ENCODE measurements around the gene GRP. TPM values are rescaled to one million over a fixed set of nuclear protein-coding genes. Genes with fewer than 3 reads are reported as not detected.

Gene GRP
- total RNA-seq, 3 donors from 2014 or later (not counting 1 experiment from before 2014, with no cell fraction given): not detected

DNA sequence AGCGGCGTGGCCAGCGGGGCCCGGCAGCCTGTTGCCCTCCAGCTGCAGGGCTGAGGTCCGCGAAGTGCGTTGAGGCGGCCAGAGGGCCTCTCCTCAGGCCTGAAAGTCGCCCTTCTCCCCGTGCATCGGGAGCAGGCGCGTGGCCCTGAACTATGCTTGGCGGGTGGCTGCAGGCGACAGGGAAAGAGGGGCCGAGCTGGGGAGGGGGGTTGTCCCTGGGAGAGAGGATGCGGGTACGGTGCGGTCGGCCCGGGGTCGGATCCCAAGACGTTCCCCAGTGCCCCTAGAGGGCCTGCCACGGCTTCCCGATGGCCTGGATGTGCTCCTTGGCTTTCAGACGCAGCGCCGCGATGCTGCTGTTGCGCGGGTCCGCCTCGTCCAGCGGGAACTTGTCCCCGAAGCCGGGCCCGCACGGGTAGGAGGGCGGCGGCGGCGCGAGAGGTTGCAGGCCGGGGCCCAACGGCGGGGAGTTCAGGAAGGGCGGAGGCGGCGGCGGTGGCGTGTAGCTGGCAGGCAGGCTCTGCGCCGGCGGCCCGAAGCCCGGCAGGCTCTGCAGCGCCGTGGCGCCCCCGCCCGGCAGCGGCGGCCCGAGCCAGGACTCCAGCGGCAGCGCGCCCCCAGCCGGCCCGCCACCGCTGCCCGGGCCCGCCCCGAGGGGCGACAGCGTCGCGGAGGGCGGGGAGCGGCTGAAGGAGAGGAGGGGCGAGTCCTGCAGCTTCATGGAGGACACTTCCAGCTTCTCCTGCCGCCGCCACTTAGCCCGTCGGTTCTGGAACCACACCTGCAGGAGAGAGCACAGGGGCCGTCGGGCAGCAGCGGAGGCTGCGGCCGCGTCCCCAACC is 49.0 kb downstream of the GRP start:
- H3K4me3 ChIP-seq (ENCODE audit: low read length): no peak overlapping the region
- H3K4me1 ChIP-seq (ENCODE audit: control insufficient read depth, insufficient read depth, low read length): peaks cover 22% of the 10 kb centered on the region
- no peak overlapping the region for H3K27ac ChIP-seq (ENCODE audit: low read length)
- TF ChIP-seq CTCF (IDR thresholded peaks at IDR 0.05): no peak
- ATAC-seq: peak in 2 of 3 donors; percentile 19 to 61
- H3K27me3 Mint-ChIP-seq (ENCODE audit: low read depth in 2 of 2): peaks cover 59 to 64% of the 10 kb centered on the region in 2 donors
- H3K36me3 ChIP-seq (ENCODE audit: control insufficient read depth, insufficient read depth, low read length): no peaks in the 10 kb centered on the region
- H3K36me3 Mint-ChIP-seq: no peaks in the 10 kb centered on the region
- DNase-seq: peak in 1 of 2 donors; percentile 24
- peaks cover 6 to 18% of the 10 kb centered on the region in 2 donors for H3K4me1 Mint-ChIP-seq
- no peak overlapping the region for H3K27ac Mint-ChIP-seq
- intact Hi-C loops (cut with micrococcal nuclease): no loop called here
- no peaks in the 10 kb centered on the region for H3K9me3 ChIP-seq (ENCODE audit: control insufficient read depth, insufficient read depth, low read length)
- peaks cover 71% of the 10 kb centered on the region for H3K27me3 ChIP-seq (ENCODE audit: control insufficient read depth, insufficient read depth, low read length)
- H3K4me3 Mint-ChIP-seq: no peak overlapping the region
- WGBS (ENCODE audit: insufficient coverage): 3% methylated on average over 90 of the region's 90 CpGs
- H3K9me3 Mint-ChIP-seq: no peaks in the 10 kb centered on the region

- H3K9me3 Mint-ChIP-seq: no peaks in the 10 kb centered on the region
- Histone ChIP-seq H3K9me3 (ENCODE audit: control insufficient read depth, insufficient read depth, low read length) (no peaks in the 10 kb centered on the region), H3K4me1 (ENCODE audit: control insufficient read depth, insufficient read depth, low read length) (peaks cover 22% of the 10 kb centered on the region), H3K27ac (ENCODE audit: low read length) (no peak overlapping the region), H3K4me3 (ENCODE audit: low read length) (no peak overlapping the region), H3K36me3 (ENCODE audit: control insufficient read depth, insufficient read depth, low read length) (no peaks in the 10 kb centered on the region), H3K27me3 (ENCODE audit: control insufficient read depth, insufficient read depth, low read length) (peaks cover 71% of the 10 kb centered on the region)
- H3K4me3 Mint-ChIP-seq: peak overlapping the region; percentile 38
- H3K36me3 Mint-ChIP-seq: no peaks in the 10 kb centered on the region
- WGBS (ENCODE audit: insufficient coverage): 9% methylated on average over 17 of the region's 17 CpGs
- peaks cover 63 to 67% of the 10 kb centered on the region in 2 donors for H3K27me3 Mint-ChIP-seq (ENCODE audit: low read depth in 2 of 2)
- intact Hi-C loops (cut with micrococcal nuclease): no loop called here
- H3K27ac Mint-ChIP-seq: no peak overlapping the region
- DNase-seq (no peak), ATAC-seq (no peak)
- no peak for TF ChIP-seq CTCF (IDR thresholded peaks at IDR 0.05)
- peaks cover 6 to 21% of the 10 kb centered on the region in 2 donors for H3K4me1 Mint-ChIP-seq
Measured at GRCh38 chr18:59269563-59270119, 49.7 kb downstream of the GRP start.

- WGBS (ENCODE audit: insufficient coverage): 7% methylated on average over 4 of the region's 4 CpGs
- no peak overlapping the region for H3K4me3 Mint-ChIP-seq
- H3K27me3 Mint-ChIP-seq (ENCODE audit: low read depth in 2 of 2): peaks cover 72 to 77% of the 10 kb centered on the region in 2 donors
- ATAC-seq: no peak
- no peak for TF ChIP-seq CTCF (IDR thresholded peaks at IDR 0.05)
- Histone ChIP-seq H3K27me3 (ENCODE audit: control insufficient read depth, insufficient read depth, low read length) (peaks cover 68% of the 10 kb centered on the region), H3K36me3 (ENCODE audit: control insufficient read depth, insufficient read depth, low read length) (no peaks in the 10 kb centered on the region), H3K27ac (ENCODE audit: low read length) (no peak overlapping the region), H3K4me1 (ENCODE audit: control insufficient read depth, insufficient read depth, low read length) (peaks cover 15% of the 10 kb centered on the region), H3K4me3 (ENCODE audit: low read length) (no peak overlapping the region), H3K9me3 (ENCODE audit: control insufficient read depth, insufficient read depth, low read length) (no peaks in the 10 kb centered on the region)
- H3K27ac Mint-ChIP-seq: no peak overlapping the region
- H3K9me3 Mint-ChIP-seq: no peaks in the 10 kb centered on the region
- H3K36me3 Mint-ChIP-seq: no peaks in the 10 kb centered on the region
- peaks cover 6 to 21% of the 10 kb centered on the region in 2 donors for H3K4me1 Mint-ChIP-seq
- intact Hi-C loops (cut with micrococcal nuclease): no loop called here
- DNase-seq: no peak
Measured at GRCh38 chr18:59270689-59271257, 50.8 kb downstream of the GRP start.
